Retina (tissue), 1 donor: ENCODE measurements around the gene NR1I3.
"Not testable (repeated sequence)": the region's sequence is repeated elsewhere in the genome, so short reads cannot be mapped to it uniquely, and the experiment has no call there.

Experiments used
- DNase-seq: peaks from one replicate; pipeline ENCODE4 v3.0.0-alpha.2; 2016

NR1I3 gene

DNA sequence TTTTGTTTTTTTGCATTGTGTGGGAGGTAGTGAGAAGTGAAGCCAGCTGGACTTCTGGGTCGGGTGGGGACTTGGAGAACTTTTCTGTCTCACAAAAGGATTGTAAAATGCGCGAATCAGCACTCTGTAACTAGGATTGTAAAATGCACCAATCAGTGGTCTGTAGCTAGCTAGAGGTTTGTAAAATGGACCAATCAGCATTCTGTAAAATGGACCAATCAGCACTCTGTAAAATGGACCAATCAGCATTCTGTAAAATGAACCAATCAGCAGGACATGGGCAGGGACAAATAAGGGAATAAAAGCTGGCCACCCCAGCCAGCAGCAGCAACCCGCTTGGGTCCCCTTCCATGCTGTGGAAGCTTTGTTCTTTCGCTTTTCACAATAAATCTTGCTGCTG lies 12.1 kb upstream of the NR1I3 start:
- DNase-seq = not testable (repeated sequence)

GRCh38 chr1:161244888-161245287 lies 6.9 kb upstream of the NR1I3 start:
- DNase-seq = no peak

DNA sequence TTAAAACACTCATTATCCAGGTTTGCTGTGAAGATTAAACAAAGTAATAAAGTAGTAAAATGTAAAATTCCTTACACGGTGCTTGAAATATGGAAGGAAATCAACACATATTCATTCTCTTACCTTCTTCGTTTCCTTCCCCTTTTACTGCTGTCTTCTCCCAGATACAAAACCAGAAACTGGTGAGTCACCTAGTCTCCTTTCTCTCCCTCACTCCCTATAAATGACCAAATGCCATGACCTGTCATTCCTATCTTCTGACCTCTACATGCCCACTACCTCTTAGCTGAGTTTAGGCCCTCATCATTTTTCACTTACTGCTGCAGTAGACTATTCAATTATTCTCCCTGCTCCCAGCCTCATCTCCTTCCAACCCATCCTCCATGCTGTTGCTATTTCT lies 4.3 kb upstream of the NR1I3 start:
- DNase-seq = no peak

- no peak for DNase-seq
Measured at GRCh38 chr1:161241682-161242081, 3.7 kb upstream of the NR1I3 start.

DNA sequence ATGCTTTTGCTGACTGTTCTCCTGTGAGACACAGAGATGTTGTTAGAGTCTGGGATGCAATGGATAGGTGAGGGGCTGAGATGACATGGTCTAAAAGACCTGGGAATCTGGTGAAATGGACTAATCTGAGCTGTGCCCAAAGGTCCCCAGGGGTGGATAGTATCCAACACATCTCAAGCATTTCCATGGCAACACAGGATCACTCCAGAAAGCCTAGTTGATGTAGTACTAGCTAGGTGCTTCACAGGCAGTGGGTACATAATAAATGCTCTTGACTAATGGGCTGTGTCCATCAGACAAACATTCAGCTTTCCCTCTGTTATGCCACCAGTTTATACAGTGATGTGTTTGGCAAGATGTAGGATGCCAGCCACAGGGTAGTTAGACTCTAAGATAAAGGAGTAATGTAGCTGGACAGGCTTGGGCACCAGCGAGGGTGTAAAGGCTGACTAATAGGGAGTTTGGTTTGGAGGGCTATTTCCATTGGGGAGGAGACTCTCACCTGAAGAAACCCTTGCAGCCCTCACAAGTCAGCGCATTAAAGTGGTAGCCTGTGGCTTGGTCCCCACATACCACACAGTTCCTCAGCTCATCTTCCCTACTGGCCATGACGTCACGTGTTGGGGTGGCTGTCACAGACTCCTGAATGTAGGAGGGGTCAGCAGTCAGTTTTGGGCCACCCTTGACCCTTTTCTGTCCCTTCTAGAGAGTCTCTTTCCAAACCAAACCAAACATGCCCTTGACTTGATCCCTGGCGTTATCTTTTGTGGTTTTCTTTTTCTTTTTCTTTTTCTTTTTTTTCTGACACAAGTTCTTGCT lies 1.8 kb downstream of the NR1I3 start:
- DNase-seq = no peak

DNA sequence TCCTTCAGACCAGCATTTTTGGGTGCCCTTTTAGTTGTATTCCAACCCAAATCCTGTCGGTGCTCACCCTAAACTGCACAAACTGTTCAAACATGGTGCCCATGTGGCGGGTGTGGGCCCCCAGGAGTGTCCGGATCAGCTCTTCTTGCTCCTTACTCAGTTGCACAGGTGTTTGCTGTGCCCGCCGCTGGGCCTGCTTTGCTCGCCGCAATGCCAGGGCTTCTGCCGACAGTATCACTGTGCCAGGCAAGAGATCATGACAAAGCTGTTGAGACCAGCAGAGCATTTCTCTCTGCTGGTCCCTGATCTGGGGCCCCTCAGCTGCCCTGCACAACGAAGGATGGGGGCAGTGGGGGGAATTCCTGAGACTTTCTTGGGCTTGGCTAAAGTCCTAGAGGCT lies 4.9 kb downstream of the NR1I3 start:
- DNase-seq = no peak

- no peak for DNase-seq
Measured at GRCh38 chr1:161230762-161231161, 7.2 kb downstream of the NR1I3 start.

DNA sequence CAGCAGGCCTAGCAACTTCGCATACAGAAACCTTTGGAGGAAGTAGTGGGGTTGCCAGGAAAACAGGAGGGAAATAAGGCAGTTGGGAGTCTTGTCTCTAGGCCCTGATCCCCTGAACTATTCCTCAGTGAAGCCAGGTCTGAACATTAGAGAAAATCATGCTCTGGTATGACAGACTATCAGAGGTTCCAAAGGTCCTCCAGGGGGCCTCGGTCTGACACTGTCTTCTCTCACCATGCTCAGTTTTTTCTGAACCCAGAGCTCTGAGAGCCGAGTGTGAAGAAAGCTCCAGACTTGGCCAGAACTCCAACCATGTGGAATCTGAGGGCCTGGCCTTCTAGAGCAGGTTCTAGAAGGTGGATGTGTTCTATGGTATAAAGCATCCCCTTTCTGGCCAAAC lies 8.1 kb downstream of the NR1I3 start:
- no peak for DNase-seq

DNA sequence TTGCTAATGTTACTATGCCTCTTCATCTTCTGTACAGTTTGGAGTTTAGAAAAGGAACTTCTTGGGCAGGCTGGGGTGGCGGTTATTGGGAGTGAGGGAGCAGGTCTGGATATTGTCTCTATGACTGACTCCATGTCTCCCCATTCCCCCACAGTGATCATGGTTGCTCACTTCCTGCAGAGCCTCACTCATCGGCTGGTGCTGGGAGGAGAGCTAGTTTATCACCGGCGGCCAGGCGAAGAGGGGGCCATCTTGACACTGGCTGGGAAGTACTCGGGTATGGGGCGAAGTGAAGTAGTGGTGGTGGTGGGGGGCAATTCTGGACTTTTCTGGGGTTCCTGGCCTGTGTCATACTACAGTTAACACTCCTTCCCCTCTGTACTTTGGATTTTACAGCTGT lies 10.0 kb downstream of the NR1I3 start:
- no peak for DNase-seq

DNA sequence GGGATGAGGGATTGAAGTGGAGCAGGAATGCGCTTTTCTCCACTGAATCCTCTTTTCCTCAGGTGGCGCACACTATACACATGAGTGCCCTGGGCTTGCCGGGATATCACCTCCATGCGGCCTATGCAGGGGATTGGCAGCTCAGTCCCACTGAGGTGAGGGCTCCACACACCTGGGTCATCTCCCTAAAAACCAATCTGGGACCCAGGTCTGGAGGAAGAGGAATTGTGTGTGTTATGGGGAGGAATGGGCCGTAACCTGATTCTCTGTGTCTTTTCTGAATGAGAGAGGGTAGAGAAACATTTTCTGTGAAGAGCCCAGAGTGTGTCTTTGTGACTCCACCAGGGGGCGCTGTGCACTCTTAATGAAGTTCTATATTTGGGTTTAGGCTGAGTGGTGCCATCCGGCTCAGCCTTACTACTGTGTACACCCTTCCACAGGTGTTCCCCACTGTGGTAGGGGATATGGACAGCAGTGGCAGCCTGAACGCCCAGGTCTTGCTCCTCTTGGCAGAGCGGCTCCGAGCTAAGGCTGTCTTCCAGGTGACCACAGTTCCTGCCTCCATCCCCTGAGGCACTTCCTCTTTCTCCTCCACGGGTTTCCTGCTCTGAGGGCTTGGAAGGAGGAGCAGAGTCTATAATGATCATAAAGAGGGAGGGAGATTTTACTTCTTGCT lies 10.7 kb downstream of the NR1I3 start:
- peak; percentile 74 for DNase-seq

- DNase-seq = no peak
Measured at GRCh38 chr1:161226759-161227158, 11.2 kb downstream of the NR1I3 start.

DNA sequence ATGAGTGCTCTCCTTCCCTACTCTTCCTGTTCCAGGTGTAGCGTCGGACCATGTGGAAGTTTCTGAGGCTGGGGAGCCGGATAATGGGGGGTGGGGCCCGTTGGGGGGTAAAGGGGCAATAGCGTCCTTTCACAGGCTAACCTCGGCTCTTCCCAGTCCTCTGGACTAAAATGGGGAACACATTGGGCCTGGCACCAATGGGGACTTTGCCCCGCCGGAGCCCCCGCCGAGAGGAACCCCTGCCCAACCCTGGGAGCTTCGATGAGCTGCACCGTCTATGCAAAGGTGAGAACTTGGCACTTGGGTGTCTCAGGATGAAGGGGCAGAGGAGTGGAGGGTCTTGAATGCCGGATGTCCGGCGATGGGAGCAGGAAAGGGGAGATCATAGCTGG lies 11.7 kb downstream of the NR1I3 start:
- DNase-seq = peak; percentile 9

DNA sequence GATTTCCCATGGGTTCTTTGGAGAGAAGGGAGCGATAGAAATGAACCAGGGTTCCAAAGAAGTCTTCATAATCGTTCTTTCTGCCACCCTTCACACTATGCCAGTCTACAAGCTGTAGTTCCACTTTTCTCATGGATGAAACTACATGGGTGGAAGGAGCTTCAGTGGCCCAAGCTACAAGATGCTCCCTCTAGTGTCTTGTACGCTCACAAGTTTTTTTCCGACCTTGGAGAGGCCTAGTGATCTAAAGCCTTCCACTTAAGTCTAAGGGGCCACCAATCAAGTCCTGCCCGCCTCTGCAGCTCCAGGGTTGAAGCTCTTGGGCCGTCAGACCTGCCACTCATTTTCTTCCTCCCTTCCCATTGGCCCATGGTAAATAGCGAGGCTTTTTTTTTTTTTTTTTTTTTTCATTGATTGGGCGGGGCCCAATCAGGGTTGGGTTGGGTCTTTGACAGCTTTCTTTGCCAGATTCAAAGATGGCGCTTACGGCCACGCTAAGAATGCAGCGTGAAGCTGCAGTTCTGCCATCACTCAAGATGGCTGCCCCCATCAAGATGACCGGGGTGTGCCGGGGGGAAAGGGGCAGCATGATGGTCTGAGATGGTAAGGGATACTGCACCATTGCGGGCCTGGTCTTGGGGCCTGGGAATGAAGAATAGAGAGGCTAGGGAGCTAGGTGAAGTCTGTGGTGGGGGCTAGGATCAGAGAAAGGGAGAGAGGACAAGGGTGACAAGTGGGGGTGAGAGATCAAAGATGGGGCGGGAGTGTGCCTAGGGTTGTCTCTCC lies 12.3 kb downstream of the NR1I3 start, which contains the start of gene TOMM40L:
TOMM40L (plus strand) TSS at position 527 of the 786 bp plus-strand sequence. CDS start 430 bp downstream, outside the sequence.
- peak; percentile 96 for DNase-seq

DNA sequence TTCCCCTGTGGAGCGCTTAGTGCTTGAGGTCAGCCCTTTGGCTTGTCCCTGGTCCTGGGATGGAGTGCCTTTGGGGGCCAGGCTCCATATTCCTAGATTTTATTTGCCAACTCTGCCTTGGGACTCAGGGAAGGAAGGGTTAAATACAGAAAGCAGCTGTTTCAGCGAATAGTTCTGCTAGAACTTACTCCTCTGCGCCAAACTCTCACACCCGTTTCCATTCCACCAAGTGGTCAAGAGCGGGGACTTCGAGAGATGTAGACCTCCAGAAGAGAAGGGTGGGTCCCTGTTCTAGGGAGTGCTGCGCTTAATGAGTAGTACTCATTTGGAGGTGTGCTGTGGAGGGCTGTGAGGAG lies 12.8 kb downstream of the NR1I3 start:
- DNase-seq = no peak

GRCh38 chr1:161224695-161225087 lies 13.3 kb downstream of the NR1I3 start:
- DNase-seq = not testable (repeated sequence)

GRCh38 chr1:161223805-161224694 lies 14.0 kb downstream of the NR1I3 start:
- DNase-seq = no peak

GRCh38 chr1:161222175-161223019 lies 15.6 kb downstream of the NR1I3 start:
- no peak for DNase-seq

DNA sequence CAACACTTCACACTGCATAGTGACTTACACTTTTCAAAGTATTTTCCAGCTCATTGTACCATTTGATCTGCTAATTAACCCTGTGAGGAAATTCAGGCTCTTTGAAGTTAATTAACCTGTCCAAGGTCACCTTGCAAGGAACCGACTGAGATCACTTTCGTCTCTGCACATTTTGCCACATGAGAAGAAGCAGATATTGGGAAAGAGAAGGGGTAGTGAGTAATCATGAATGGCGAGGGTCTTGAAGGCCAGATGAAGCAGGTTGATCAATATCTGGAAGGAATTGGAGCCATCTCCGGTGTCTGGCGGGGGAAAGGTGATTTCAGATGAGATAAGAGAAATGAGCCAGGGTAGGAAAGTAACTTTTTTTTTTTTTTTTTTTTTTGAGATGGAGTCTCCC lies 18.0 kb downstream of the NR1I3 start:
- DNase-seq = no peak

DNA sequence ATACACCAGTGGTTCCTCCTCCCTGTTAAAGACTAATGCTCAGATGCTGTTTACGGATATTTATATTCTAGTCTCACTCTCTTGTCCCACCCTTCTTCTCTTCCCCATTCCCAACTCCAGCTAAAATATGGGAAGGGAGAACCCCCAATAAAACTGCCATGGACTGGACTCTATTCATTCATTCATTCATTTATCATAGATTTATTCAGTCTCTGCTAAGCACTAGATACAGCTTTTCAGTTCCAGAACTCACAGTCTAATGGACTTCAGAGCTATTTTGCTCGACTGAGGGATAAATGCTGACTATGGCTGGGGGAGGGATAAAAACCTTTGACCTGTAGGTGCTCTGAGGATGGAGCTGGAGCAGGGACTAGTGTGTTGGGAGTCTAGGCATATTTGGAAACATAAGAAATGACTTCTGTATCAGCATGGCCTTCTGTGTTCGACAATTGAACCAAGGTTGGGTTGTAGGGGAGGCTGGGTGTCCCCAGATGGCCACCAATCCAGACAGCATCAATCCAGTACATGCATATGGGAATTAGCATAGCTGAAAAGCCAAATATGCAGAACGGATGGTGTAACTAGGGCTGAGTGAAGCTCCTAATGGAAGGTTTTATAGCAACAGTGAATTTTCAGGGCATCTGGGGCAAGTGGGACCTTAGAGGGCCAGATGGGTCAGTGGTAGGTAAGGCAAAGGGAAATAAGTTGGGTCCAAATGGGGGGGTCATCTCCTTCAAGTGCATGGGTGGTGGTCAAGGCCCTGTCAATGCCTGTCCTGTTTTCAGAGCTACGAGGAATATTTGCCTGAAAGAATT lies 18.7 kb downstream of the NR1I3 start:
- DNase-seq = no peak

DNA sequence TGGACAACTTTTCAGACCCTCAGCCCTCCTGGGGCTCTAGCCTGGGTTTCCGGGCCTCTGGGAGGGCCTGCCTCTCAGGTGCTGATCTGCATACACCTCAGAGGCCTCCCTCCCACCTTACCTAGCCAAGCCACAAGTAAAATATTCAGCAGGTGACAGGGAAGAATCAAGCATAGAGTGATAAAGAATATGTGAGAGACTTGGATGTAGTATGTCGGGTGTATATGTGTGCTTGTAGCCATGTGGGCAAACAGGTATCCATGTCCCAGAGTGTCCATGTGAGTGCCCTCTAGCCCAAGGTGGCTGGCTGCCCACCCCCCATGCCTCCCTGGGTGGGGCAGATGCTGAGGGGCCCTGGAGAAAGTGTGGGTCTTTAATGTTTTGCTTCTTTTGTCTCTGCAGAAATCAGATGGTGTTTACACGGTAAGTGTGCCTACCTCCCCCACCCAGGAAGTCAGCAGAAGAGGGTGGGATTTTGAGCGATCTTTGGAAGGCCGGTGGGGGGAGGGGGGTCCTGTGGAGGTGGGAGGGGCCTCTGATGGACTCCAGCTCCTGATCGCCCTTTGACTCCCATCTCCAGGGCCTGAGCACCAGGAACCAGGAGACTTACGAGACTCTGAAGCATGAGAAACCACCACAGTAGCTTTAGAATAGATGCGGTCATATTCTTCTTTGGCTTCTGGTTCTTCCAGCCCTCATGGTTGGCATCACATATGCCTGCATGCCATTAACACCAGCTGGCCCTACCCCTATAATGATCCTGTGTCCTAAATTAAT lies 19.5 kb downstream of the NR1I3 start:
- DNase-seq = no peak
